Measurements from ENCODE around the gene URAD.

GRCh38 chr13:28027071-28027470 lies 38.6 kb upstream of the URAD start:
- TF ChIP-seq, protein P1, sequence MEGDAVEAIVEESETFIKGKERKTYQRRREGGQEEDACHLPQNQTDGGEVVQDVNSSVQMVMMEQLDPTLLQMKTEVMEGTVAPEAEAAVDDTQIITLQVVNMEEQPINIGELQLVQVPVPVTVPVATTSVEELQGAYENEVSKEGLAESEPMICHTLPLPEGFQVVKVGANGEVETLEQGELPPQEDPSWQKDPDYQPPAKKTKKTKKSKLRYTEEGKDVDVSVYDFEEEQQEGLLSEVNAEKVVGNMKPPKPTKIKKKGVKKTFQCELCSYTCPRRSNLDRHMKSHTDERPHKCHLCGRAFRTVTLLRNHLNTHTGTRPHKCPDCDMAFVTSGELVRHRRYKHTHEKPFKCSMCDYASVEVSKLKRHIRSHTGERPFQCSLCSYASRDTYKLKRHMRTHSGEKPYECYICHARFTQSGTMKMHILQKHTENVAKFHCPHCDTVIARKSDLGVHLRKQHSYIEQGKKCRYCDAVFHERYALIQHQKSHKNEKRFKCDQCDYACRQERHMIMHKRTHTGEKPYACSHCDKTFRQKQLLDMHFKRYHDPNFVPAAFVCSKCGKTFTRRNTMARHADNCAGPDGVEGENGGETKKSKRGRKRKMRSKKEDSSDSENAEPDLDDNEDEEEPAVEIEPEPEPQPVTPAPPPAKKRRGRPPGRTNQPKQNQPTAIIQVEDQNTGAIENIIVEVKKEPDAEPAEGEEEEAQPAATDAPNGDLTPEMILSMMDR (conservative IDR thresholded peaks at IDR 0.05; ENCODE audit: low read length): no peak
- no peak for TF ChIP-seq EZH2phosphoT487 (IDR thresholded peaks at IDR 0.05; ENCODE audit: borderline replicate concordance, low read depth, low read length)

Measured in OCI-LY7 (cell line).